Measurements from ENCODE around the gene DMXL1.
A peak's percentile ranks its signal among the peaks of the same experiment; 100 is the strongest.

The DMXL1 gene

GRCh38 chr5:119264186-119264585, 193.3 kb downstream of the DMXL1 start:
- Histone ChIP-seq H3K9me3 (ENCODE audit: insufficient read depth, low read length) (no peaks in the 10 kb centered on the region), H3K4me1 (ENCODE audit: low read length) (peaks cover 6% of the 10 kb centered on the region; the same call in 1 of the 2 replicates), H3K4me3 (ENCODE audit: low read length) (no peak overlapping the region), H4K20me1 (ENCODE audit: insufficient read depth, low read length) (no peaks in the 10 kb centered on the region), H3K4me2 (ENCODE audit: low read length) (no peak overlapping the region), H3K27ac (ENCODE audit: low read length) (no peak overlapping the region), H2AFZ (ENCODE audit: low read depth, low read length) (no peak overlapping the region), H3K9ac (ENCODE audit: low read length) (no peak overlapping the region), H3K27me3 (ENCODE audit: low read depth, low read length) (no peaks in the 10 kb centered on the region), H3K36me3 (replicated peaks; ENCODE audit: low read depth, low read length) (no peaks in the 10 kb centered on the region), H3K79me2 (ENCODE audit: low read length) (peaks cover under 1% of the 10 kb centered on the region; the same call in 1 of the 2 replicates)
- TF ChIP-seq EZH2phosphoT487 (IDR thresholded peaks at IDR 0.05; ENCODE audit: low read depth) (no peak), CTCF (IDR thresholded peaks at IDR 0.05; ENCODE audit: low read depth, low read length) (no peak)

- Histone ChIP-seq H4K20me1 (ENCODE audit: insufficient read depth, low read length) (no peaks in the 10 kb centered on the region), H3K9me3 (ENCODE audit: insufficient read depth, low read length) (no peaks in the 10 kb centered on the region), H3K27ac (ENCODE audit: low read length) (peak overlapping the region; percentile 69), H3K4me2 (ENCODE audit: low read length) (peak overlapping the region; percentile 71), H3K9ac (ENCODE audit: low read length) (peak overlapping the region; percentile 85), H3K36me3 (replicated peaks; ENCODE audit: low read depth, low read length) (peaks cover 2% of the 10 kb centered on the region), H3K4me3 (ENCODE audit: low read length) (peak overlapping the region; percentile 92), H2AFZ (ENCODE audit: low read depth, low read length) (peak overlapping the region; percentile 89; the same call in 1 of the 2 replicates), H3K27me3 (ENCODE audit: low read depth, low read length) (no peaks in the 10 kb centered on the region), H3K4me1 (ENCODE audit: low read length) (peaks cover 20% of the 10 kb centered on the region), H3K79me2 (ENCODE audit: low read length) (peaks cover 26% of the 10 kb centered on the region)
- TF ChIP-seq CTCF (IDR thresholded peaks at IDR 0.05; ENCODE audit: low read depth, low read length), result peak; percentile 56
- no peak for TF ChIP-seq EZH2phosphoT487 (IDR thresholded peaks at IDR 0.05; ENCODE audit: low read depth)
Measured at GRCh38 chr5:119267958-119268386, 197.1 kb downstream of the DMXL1 start.

DNA sequence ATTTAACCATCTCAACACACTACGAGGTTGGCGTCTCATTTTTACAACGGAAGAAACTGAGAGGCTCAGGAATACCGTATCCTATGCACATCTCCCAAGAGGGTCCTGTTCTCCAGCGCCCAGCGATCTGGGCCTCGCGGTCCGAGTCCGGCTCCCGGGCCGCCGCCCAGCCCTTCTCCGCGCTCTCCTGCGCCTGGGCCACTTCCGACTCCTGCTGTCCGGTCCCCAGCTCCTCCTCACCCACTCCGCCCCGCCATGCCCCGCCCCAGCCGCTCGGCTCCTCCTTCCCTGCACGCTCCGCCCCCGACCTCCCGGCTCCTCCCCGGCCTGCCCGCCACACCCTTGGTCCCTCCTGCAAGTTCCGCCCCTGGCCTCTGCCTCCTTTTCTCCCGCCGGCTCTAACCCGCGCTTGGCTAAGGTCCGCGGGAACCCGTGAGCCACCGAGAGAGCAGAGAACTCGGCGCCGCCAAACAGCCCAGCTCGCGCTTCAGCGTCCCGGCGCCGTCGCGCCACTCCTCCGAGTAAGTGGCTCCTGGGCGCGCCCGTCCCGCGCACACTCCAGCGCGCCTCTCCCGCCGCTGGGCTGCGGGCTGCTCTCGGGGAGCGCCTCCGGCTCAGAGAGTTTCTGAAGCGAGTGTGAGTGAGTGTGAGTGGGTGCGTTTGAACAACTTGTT, 197.6 kb downstream of the DMXL1 start:
- H3K4me2 ChIP-seq (ENCODE audit: low read length), result peak overlapping the region; percentile 81
- no peak for TF ChIP-seq EZH2phosphoT487 (IDR thresholded peaks at IDR 0.05; ENCODE audit: low read depth)
- no peak for TF ChIP-seq CTCF (IDR thresholded peaks at IDR 0.05; ENCODE audit: low read depth, low read length)
- no peaks in the 10 kb centered on the region for H3K27me3 ChIP-seq (ENCODE audit: low read depth, low read length)
- peaks cover 2% of the 10 kb centered on the region for H3K36me3 ChIP-seq (replicated peaks; ENCODE audit: low read depth, low read length)
- no peaks in the 10 kb centered on the region for H4K20me1 ChIP-seq (ENCODE audit: insufficient read depth, low read length)
- H3K4me1 ChIP-seq (ENCODE audit: low read length), result peaks cover 25% of the 10 kb centered on the region
- H3K79me2 ChIP-seq (ENCODE audit: low read length), result peaks cover 30% of the 10 kb centered on the region
- H2AFZ ChIP-seq (ENCODE audit: low read depth, low read length), result peak overlapping the region; percentile 89; the same call in 1 of the 2 replicates
- H3K9ac ChIP-seq (ENCODE audit: low read length), result peak overlapping the region; percentile 85
- H3K27ac ChIP-seq (ENCODE audit: low read length), result peak overlapping the region; percentile 69
- H3K9me3 ChIP-seq (ENCODE audit: insufficient read depth, low read length), result no peaks in the 10 kb centered on the region
- peak overlapping the region; percentile 92 for H3K4me3 ChIP-seq (ENCODE audit: low read length)

DNA sequence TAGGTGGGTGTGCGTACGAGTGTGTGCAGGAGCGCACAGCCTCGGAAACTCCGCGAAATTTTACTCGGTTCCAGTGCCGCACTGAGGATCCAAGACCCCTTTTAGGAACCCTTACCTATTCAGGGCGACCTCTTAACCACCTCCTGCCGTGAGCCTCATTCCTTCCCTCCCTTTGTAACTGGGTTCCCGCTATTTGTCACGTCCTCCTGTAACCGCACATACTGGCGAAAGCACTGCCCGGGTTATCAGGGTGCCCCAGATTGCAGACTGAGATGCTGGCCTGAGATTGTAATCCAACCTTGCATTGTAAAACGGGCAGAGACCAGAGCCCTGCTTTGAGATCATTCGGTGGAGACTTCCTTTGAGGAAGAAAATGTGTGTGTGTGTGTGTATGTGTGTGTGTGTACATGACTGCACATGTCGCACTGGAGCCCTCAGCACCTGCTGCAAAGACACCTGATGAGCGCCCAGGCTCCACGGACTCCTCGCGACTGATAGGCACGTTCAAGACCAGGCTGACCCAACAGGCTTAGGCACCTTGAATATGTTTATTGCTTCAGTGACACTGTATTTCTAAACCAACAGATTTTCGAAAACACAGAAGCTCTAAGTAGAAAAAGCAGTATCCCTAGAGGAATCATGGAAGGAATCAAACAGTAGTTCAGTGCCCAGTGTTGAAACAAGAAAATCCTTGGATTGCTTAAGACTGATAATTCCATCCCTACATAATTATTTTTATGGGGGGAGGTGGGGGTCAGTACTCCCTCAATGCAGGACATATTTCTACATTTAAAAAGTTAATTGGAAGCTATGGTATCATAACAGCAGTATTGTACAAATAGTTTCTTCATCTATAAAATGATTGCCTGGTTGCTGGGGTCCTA, 198.4 kb downstream of the DMXL1 start:
- no peak for TF ChIP-seq CTCF (IDR thresholded peaks at IDR 0.05; ENCODE audit: low read depth, low read length)
- no peak for TF ChIP-seq EZH2phosphoT487 (IDR thresholded peaks at IDR 0.05; ENCODE audit: low read depth)
- H3K4me2 ChIP-seq (ENCODE audit: low read length), result peak overlapping the region; percentile 81
- peak overlapping the region; percentile 92 for H3K4me3 ChIP-seq (ENCODE audit: low read length)
- H3K36me3 ChIP-seq (replicated peaks; ENCODE audit: low read depth, low read length), result peaks cover 2% of the 10 kb centered on the region
- H3K27ac ChIP-seq (ENCODE audit: low read length), result peak overlapping the region; percentile 31
- peaks cover 37% of the 10 kb centered on the region for H3K79me2 ChIP-seq (ENCODE audit: low read length)
- H3K9ac ChIP-seq (ENCODE audit: low read length), result peak overlapping the region; percentile 76
- no peaks in the 10 kb centered on the region for H4K20me1 ChIP-seq (ENCODE audit: insufficient read depth, low read length)
- H3K9me3 ChIP-seq (ENCODE audit: insufficient read depth, low read length), result no peaks in the 10 kb centered on the region
- H3K27me3 ChIP-seq (ENCODE audit: low read depth, low read length), result no peaks in the 10 kb centered on the region
- H2AFZ ChIP-seq (ENCODE audit: low read depth, low read length), result 0 out of 2 replicates have a peak overlapping the region, but pooled peaks have one; percentile 6
- H3K4me1 ChIP-seq (ENCODE audit: low read length), result peaks cover 33% of the 10 kb centered on the region

All from OCI-LY3 (cell line).